ENCODE results near the gene ATG101. TPM values are rescaled to one million over a fixed set of nuclear protein-coding genes. Genes with fewer than 3 reads are reported as not detected.

The ATG101 gene
- total and polyA plus RNA-seq, 9 of the 15 experiments (the other 6 are each of a cell fraction or from before 2014, with no cell fraction given) = 2.9 to 52.4 (median 29.7) TPM

GRCh38 chr12:52037248-52037861, 32.4 kb upstream of the ATG101 start:
- ATAC-seq (no peak), FAIRE-seq (no peak), DNase-seq (ENCODE audit: extremely low read depth in 1 of 4, low spot score in 3 of 4) (peak in 2 of 4 experiments; percentile 57 to 58)
- no TSS peak for BruUV-seq (replicated peaks)
- H3K4me1 ChIP-seq (replicated peaks in 1 of 2; ENCODE audit: control insufficient read depth in 2 of 2, insufficient read depth in 2 of 2, low read length in 2 of 2) = peaks cover 17 to 35% of the 10 kb centered on the region in 2 experiments; a peak in 4 of 5 replicates
- intact Hi-C loops (cut with micrococcal nuclease) (no loop called here), in situ Hi-C loops (cut with MboI) (no loop called here)
- H3K27ac ChIP-seq (ENCODE audit: extremely low read depth, low read depth, low read length) = no peak overlapping the region
- H3K9me3 ChIP-seq (replicated peaks; ENCODE audit: control insufficient read depth, insufficient read depth, low read depth, low read length) = no peaks in the 10 kb centered on the region
- H3K36me3 ChIP-seq (ENCODE audit: control insufficient read depth, insufficient read depth, low read length) = no peaks in the 10 kb centered on the region
- CTCF ChIA-PET (ENCODE audit: low intra/inter-chr PET ratio) = interaction anchor here (0.6 to 0.7 kb wide), 2 partner anchors 30 to 98 kb away, joined by 7 to 8 read pairs; no protein-coding TSS in a partner anchor
- no peaks in the 10 kb centered on the region for H3K9me1 ChIP-seq (ENCODE audit: control insufficient read depth, insufficient read depth, low read length)
- H3K4me3 ChIP-seq = peak overlapping the region; percentile 42
- H2AFZ ChIP-seq (ENCODE audit: low read depth, low read length) = peak overlapping the region; percentile 38; the same call in 1 of the 2 replicates
- no peaks in the 10 kb centered on the region for H4K20me1 ChIP-seq (replicated peaks; ENCODE audit: control insufficient read depth, insufficient read depth, low read length)
- peak overlapping the region; percentile 53 for H3K4me2 ChIP-seq (ENCODE audit: insufficient read depth, low read length)
- peak overlapping the region; percentile 45 to 89; a peak in 3 of 4 replicates for H3K9ac ChIP-seq (ENCODE audit: insufficient read depth in 1 of 2, low read depth in 2 of 2, low read length in 2 of 2)
- POLR2A ChIA-PET = no interaction called here
- no peaks in the 10 kb centered on the region for H3K79me2 ChIP-seq (ENCODE audit: control insufficient read depth, insufficient read depth, low read length)
- peaks cover 0 to 6% of the 10 kb centered on the region in 2 experiments; a peak in 1 of 5 replicates for H3K27me3 ChIP-seq (ENCODE audit: control insufficient read depth in 2 of 2, insufficient read depth in 2 of 2, low read length in 2 of 2)
- WGBS (ENCODE audit: insufficient coverage, low coverage, missing lambda C conversion rate) = 14% methylated on average over 25 of the region's 59 CpGs
- TF ChIP-seq TAF1 (IDR thresholded peaks at IDR 0.05; ENCODE audit: control insufficient read depth, extremely low read depth, insufficient read depth, low read length, severe bottlenecking) (peak; percentile 15), MAX (CRISPR knock-in tag; IDR thresholded peaks at IDR 0.05) (peak; percentile 36; the same call in 1 of the 2 replicates), ZNF507 (tag; conservative IDR thresholded peaks at IDR 0.05) (no peak), HEY1 (CRISPR knock-in tag; IDR thresholded peaks at IDR 0.05; ENCODE audit: borderline replicate concordance) (no peak), CEBPG (CRISPR knock-in tag; IDR thresholded peaks at IDR 0.05) (0 out of 2 replicates have a peak, but pooled peaks have one; percentile 38), CEBPG (tag; conservative IDR thresholded peaks at IDR 0.05 in 1 of 2, IDR thresholded peaks at IDR 0.05 in 1 of 2) (no peak), POLR2G (IDR thresholded peaks at IDR 0.05; ENCODE audit: low read depth, low read length) (0 out of 2 replicates have a peak, but pooled peaks have one; percentile 31), NCOR1 (IDR thresholded peaks at IDR 0.05) (no peak), BHLHE40 (IDR thresholded peaks at IDR 0.05; ENCODE audit: low read length) (no peak), EGR1 (conservative IDR thresholded peaks at IDR 0.05) (peak; percentile 8; the same call in 1 of the 2 replicates), ATF3 (IDR thresholded peaks at IDR 0.05) (0 out of 2 replicates have a peak, but pooled peaks have one; percentile 15), ATF3 (CRISPR knock-in tag; conservative IDR thresholded peaks at IDR 0.05) (no peak), SIRT6 (IDR thresholded peaks at IDR 0.05; ENCODE audit: low read depth, low read length) (no peak), VEZF1 (CRISPR knock-in tag; IDR thresholded peaks at IDR 0.05) (peak; percentile 13; the same call in 1 of the 2 replicates), E2F6 (IDR thresholded peaks at IDR 0.05; ENCODE audit: borderline replicate concordance in 1 of 2, extremely low read depth in 1 of 2, insufficient read depth in 1 of 2, insufficient read length in 1 of 2, low read depth in 1 of 2, low read length in 1 of 2, poor library complexity in 1 of 2, severe bottlenecking in 1 of 2) (peak in 1 of 2 experiments; percentile 85), ZBTB7A (IDR thresholded peaks at IDR 0.05; ENCODE audit: borderline replicate concordance, control insufficient read depth, low read depth, low read length) (peak; percentile 78)

Measured in K562 (cell line).